GM18861 (cell line): Measurements from ENCODE around the gene TPCN1.
"Not testable (repeated sequence)": the region's sequence is repeated elsewhere in the genome, so short reads cannot be mapped to it uniquely, and the experiment has no call there.

ENCODE experiments used
- ATAC-seq: cut with Tn5 transposase; IDR thresholded peaks from one replicate; pipeline ENCODE4 v1.9.1; 2021; ENCODE audit not compliant: unreplicated experiment

Gene TPCN1

DNA sequence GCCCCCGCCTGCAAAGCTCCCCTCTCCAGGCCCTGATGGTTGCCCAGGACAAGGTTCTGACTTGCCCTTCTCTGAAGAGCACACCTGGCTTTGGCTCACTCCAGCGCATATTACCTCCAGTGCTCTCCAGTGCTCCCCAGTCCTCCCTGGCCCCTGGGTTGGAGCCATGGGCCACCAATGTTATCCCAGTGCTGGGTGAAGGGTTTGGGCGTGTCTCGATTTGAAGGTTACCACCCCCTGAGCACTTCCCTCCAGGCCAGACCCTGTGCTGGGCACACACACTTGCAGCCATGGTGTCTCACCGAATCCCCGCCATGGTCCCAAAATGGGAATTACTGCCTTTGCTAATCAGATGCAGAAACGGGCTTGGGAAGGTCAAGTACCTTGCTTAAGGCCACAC lies 24.7 kb upstream of the TPCN1 start:
- no peak for ATAC-seq

DNA sequence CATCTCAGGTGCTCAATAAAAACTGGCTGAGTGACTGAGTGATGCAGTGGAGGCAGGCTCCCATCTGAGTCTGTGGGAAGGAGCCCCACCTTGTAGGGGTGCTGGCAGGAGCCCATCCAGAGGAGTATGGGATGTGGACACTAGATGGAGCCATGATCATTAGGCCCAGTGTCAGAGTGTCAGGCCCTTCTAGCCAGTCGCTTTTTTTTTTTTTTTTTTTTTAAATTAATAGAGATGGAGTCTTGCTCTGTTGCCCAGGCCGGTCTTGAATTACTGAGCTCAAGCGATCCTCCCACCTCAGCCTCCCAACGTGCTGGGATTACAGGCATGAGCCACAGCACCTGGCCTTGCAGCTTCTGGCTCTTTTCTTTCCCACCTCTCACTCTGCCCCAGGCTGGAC lies 24.3 kb upstream of the TPCN1 start:
- ATAC-seq: peak; percentile 64

GRCh38 chr12:113197518-113198077 lies 23.7 kb upstream of the TPCN1 start:
- ATAC-seq: no peak

DNA sequence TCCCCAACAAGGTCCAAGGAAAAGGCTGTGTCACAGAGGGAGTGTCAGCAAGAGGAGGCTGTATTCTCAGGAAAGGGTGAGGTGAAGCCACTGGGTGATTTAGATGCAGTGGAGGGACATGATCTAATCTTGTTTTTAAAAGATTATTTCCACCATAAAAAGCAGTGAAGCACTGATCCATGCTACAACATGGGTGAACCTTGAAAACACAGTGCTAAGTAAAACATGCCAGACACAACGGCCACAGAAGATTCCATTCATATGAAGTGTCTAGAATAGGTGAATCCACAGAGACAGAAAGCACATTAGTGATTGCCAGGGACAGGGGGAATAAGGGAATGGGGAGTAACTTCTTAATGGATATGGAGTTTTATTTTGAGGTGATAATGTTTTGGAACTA lies 23.0 kb upstream of the TPCN1 start:
- no peak for ATAC-seq

DNA sequence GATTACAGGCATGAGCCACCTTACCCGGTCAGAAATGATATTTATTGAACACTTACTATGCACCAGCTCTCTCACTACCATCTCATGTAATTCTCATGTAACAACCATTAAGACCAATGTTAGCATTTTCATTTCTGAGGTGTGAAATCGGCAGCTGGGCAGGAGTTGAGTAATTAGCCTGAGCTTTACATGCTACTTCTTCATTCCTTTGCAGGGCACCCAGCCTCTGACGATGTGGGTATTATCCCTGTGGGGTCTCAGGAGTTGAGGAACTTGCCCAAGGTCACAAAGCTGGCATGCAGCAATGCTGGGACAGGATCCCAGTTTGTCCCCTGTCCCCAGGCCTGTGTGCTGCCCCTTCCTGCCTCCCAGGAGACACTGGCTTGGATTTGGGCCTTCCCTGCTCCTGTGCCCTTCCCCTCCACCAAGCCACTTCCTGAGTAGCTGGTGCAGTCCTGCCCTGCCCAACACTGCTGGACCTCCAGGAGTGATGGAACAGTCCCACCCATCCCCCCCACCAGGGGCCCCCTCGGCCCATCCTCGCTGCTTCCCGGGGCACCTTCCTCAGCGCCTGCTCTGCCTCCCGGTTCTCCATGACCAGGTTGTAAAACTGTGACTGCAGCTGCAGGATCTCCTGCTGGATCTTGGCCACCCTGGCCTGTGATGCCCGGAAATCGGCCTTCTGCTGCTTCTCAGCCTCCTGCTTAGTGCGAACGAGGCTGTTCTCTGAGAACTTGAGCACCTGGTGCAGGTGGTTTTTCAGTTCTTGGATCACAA lies 21.1 kb upstream of the TPCN1 start:
- ATAC-seq: no peak

GRCh38 chr12:113201187-113202177 lies 19.8 kb upstream of the TPCN1 start:
- ATAC-seq: no peak

DNA sequence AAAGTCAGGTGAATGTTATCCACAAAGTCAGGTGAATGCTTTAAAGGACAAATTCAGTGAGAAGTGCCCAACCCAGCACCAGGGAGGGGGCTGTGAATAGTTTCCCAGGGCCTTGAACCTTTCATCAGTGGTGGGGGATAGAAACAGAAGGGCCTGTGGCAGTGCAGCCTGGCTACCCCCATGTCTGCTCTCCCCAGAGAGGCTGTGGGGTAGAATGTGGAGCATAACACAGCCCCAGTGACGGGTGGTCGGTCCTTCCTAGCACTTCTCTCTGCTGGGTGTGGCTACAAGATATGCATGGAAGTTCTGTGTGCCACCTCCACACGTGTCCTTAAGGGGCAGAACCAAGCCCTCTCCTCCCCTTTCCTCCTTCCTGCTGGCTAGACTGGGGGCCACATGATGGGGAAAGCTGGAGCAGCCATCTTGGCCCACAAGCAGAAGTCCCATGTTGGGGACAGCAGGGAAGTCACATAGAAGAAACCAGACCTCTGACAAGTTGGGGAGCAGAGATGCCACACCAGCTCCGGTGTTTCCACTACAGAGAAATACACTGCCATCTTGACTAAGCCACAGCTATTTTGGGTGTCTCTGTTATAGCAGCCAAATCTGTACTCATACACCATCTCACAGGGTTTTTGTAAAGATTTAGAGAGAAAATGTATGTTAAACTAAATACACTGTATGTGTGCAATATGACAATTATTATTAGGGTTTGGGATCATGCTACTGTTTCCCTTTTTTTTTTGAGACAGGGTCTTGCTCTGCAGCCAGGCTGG lies 18.8 kb upstream of the TPCN1 start:
- no peak for ATAC-seq

DNA sequence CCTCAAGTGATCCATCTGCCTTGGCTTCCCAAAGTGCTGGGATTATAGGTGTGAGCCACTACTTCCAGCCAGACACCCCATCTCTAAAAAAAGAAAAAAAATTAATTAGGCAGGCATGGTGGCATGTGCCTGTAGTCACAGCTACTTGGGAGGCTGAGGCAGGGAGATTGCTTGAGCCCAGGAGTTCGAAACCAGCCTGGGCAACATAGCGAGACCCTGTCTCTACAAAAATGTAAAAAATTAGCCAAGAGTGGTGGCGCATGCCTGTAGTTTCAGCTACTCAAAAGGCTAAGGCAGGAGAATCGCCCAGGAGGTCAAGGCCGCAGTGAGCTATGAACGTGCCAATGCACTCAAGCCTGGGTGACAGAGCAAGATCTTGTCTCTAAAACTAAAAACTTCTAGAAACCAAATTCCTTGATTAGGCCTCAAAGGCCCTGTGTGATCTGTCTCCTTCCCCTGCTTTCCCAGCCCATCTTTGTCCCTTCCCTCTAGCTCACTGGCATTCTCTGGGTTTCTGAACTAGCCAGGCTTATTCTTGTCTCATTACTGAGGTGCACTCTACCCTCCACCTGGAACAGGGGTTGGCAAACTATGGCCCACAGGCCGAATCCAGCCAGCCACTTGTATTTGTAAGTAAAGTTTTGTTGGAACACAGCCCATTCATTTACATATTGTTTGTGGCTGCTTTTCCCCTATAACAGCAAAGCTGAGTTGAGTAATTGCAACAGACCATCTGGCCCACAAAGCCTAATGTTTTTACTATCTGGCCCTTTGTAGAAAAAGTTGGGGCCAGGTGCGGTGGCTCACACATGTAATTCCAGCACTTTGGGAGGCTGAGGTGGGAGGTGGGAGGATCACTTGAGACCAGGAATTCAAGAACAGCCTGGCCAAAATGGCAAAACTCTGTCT lies 17.2 kb upstream of the TPCN1 start:
- ATAC-seq: no peak

- no peak for ATAC-seq
These were observed 16.5 kb upstream of the TPCN1 start for GRCh38 chr12:113204804-113205203.

GRCh38 chr12:113206802-113207201 lies 14.5 kb upstream of the TPCN1 start:
- ATAC-seq: not testable (repeated sequence)

- peak; percentile 1 for ATAC-seq
These were observed 13.6 kb upstream of the TPCN1 start for GRCh38 chr12:113207613-113208040.

- peak; percentile 76 for ATAC-seq
These were observed 13.0 kb upstream of the TPCN1 start for GRCh38 chr12:113208041-113208934.

GRCh38 chr12:113211160-113211559 lies 10.1 kb upstream of the TPCN1 start:
- no peak for ATAC-seq

GRCh38 chr12:113214895-113215400 lies 6.3 kb upstream of the TPCN1 start:
- no peak for ATAC-seq

GRCh38 chr12:113216027-113216426 lies 5.2 kb upstream of the TPCN1 start:
- ATAC-seq: no peak

- ATAC-seq: no peak
These were observed 577 bp upstream of the TPCN1 start for GRCh38 chr12:113220593-113221180.

DNA sequence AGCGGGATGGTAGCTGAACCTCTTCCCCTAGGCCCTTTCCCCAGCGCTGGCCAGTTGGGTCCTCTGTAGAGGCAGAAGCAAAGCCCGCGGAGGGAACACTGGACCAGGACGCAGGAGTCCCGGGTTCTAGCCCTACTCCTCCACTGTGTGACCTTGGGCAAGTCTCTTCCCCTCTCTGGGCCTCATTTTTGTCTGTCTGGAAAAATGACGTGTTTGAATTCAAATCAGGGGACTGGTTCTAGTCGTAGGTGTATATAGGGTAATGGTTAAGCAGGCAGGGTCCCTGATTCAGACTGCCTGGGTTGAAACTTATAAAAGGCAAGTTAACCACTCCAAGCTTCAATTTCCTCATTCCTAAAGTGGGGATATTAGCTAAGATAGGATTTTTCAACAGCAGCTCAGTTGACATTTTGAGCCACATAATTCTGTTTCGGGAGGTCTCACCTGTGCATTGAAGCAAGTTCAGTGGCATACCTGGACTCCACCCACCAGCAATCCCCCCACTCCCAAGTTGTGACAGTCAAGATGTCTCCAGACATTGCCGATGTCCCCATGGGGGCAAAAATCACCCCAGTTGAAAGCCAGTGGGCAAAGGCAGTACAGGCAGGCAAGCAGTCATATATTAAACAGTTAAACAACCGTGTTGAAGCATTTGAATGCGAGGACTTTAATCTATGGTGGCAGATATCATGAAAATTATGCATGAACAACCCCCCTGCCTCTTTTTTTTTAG lies 899 bp downstream of the TPCN1 start:
- no peak for ATAC-seq
